Measurements from ENCODE around the gene RYR2.

DNA sequence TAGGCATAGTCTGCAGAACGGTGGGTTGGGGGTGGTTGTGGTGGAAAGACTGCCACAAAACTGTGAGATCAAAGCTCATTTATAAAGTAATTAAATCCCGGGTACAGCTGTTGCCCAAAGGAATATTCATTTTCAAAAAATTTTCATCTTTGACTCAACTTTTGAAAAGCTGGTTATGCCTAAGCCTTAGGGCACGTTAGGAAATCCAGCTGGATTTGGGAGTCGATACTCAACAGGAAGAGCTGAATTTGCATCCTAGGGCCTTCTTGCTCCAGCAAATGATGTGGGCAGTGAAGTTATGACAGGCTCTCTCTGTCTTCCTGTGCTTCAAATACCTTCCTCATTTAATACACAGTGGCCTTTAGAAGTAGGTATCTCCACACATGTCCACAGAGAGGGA is 817.0 kb downstream of the RYR2 start:
- no peak for TF ChIP-seq TAF1 (IDR thresholded peaks at IDR 0.05; ENCODE audit: low read depth, low read length)
- TF ChIP-seq, protein P1, sequence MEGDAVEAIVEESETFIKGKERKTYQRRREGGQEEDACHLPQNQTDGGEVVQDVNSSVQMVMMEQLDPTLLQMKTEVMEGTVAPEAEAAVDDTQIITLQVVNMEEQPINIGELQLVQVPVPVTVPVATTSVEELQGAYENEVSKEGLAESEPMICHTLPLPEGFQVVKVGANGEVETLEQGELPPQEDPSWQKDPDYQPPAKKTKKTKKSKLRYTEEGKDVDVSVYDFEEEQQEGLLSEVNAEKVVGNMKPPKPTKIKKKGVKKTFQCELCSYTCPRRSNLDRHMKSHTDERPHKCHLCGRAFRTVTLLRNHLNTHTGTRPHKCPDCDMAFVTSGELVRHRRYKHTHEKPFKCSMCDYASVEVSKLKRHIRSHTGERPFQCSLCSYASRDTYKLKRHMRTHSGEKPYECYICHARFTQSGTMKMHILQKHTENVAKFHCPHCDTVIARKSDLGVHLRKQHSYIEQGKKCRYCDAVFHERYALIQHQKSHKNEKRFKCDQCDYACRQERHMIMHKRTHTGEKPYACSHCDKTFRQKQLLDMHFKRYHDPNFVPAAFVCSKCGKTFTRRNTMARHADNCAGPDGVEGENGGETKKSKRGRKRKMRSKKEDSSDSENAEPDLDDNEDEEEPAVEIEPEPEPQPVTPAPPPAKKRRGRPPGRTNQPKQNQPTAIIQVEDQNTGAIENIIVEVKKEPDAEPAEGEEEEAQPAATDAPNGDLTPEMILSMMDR (IDR thresholded peaks at IDR 0.05; ENCODE audit: control extremely low read depth in 1 of 3, insufficient read depth in 1 of 3, low read depth in 1 of 3, low read length in 3 of 3) = no peak
